ENCODE measurements around the gene BATF. TPM values are rescaled to one million over a fixed set of nuclear protein-coding genes. Genes with fewer than 3 reads are reported as not detected.

Gene BATF
- total RNA-seq, 1 donor from 2014 or later: not detected

DNA sequence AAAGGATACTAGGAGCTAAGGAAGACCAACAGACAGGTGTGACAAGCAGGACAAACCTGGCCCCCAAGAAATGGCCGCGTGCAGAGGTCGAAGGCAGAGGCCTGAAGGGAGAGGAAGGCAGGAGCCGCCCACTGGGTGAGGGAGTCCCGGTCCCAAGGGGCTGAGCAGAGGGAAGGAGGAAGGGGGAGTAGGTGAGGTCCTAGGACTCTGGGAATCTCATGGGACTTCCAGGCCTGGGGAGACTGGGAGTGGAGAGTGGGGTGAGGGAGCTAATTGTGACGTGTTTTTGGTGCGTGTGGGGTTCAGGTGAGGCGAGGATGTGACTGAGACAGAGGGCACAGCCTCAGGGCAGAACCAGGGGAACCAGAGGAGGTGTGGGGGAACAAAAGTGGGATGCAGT, 44.5 kb downstream of the BATF start:
- H3K27me3 Mint-ChIP-seq (ENCODE audit: low read depth): peaks cover 73% of the 10 kb centered on the region
- no peak for DNase-seq (ENCODE audit: low spot score)
- TF ChIP-seq, protein P1, sequence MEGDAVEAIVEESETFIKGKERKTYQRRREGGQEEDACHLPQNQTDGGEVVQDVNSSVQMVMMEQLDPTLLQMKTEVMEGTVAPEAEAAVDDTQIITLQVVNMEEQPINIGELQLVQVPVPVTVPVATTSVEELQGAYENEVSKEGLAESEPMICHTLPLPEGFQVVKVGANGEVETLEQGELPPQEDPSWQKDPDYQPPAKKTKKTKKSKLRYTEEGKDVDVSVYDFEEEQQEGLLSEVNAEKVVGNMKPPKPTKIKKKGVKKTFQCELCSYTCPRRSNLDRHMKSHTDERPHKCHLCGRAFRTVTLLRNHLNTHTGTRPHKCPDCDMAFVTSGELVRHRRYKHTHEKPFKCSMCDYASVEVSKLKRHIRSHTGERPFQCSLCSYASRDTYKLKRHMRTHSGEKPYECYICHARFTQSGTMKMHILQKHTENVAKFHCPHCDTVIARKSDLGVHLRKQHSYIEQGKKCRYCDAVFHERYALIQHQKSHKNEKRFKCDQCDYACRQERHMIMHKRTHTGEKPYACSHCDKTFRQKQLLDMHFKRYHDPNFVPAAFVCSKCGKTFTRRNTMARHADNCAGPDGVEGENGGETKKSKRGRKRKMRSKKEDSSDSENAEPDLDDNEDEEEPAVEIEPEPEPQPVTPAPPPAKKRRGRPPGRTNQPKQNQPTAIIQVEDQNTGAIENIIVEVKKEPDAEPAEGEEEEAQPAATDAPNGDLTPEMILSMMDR (IDR thresholded peaks at IDR 0.05): no peak
- no peak overlapping the region for H3K27ac Mint-ChIP-seq (ENCODE audit: unreplicated experiment)
- H3K9me3 Mint-ChIP-seq (ENCODE audit: low read depth): no peaks in the 10 kb centered on the region
- peaks cover 2% of the 10 kb centered on the region for H3K36me3 Mint-ChIP-seq (ENCODE audit: low read depth)
- no peaks in the 10 kb centered on the region for H3K4me1 Mint-ChIP-seq (ENCODE audit: low read depth)
- H3K4me3 Mint-ChIP-seq (ENCODE audit: unreplicated experiment): no peak overlapping the region

DNA sequence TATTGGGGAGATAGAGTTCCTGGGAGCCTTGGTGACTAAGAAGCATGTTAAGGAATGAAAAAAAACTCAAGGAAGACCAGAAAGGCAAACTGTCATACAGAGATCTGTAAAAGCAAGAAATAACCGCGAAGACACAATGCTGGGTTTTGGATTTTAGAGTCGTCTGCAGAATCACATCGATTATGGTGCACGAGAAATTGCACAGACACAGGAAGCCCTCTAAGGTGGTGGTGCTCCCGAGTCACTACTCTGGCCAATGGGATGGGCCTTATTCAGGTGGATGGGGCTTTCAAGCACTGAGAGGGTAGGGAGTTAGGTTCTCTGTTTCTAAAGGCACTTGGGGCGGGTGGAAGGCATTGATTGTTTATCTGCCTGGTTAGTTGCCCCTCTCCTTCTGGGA, 45.9 kb downstream of the BATF start:
- Mint-ChIP-seq H3K4me3 (ENCODE audit: unreplicated experiment) (no peak overlapping the region), H3K27ac (ENCODE audit: unreplicated experiment) (no peak overlapping the region), H3K9me3 (ENCODE audit: low read depth) (no peaks in the 10 kb centered on the region), H3K27me3 (ENCODE audit: low read depth) (peaks cover 72% of the 10 kb centered on the region), H3K36me3 (ENCODE audit: low read depth) (peaks cover 2% of the 10 kb centered on the region), H3K4me1 (ENCODE audit: low read depth) (no peaks in the 10 kb centered on the region)
- TF ChIP-seq, protein P1 (IDR thresholded peaks at IDR 0.05): no peak
- no peak for DNase-seq (ENCODE audit: low spot score)

DNA sequence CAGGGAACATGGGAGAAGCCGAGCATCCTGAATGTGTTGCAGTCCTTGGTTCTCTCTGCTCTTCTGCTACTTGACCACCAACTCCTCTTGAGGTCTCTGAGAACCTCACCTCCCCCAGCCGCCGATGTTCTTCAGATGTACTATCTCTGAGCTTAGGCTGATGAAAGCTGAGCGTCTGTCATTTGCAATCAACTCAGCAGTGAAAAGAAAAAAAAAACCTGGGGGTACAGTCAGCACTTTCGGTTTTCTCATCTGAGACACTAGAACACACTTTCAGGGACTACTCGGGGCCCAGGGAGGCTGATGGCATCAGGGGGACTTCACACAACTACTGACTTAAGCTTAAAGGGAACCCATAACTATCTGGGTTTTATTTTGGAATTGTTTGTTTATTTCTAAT, 46.5 kb downstream of the BATF start:
- Mint-ChIP-seq H3K4me1 (ENCODE audit: low read depth) (no peaks in the 10 kb centered on the region), H3K9me3 (ENCODE audit: low read depth) (no peaks in the 10 kb centered on the region), H3K4me3 (ENCODE audit: unreplicated experiment) (no peak overlapping the region), H3K27me3 (ENCODE audit: low read depth) (peaks cover 74% of the 10 kb centered on the region), H3K36me3 (ENCODE audit: low read depth) (peaks cover 2% of the 10 kb centered on the region), H3K27ac (ENCODE audit: unreplicated experiment) (no peak overlapping the region)
- no peak for DNase-seq (ENCODE audit: low spot score)
- TF ChIP-seq, protein P1 (IDR thresholded peaks at IDR 0.05): no peak

DNA sequence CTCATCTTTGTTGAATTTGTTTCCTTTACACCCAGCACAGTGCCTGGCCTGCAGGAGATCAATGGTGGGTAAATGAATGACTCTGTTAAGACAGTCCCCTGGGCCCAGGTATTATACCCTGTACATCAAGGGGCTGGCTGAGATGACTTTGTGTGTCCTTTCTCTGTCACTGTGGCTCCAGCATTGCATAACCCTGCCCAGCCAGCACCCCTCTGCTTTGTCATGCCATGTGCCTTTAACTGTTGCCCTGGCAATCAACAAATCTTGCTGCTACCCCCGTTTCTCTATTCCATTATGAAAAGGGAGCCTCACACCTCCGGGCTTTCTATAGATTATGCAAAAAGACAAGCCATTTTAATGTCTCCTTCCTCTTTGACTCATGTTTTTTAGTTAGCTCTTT, 48.5 kb downstream of the BATF start:
- peaks cover 2% of the 10 kb centered on the region for H3K36me3 Mint-ChIP-seq (ENCODE audit: low read depth)
- TF ChIP-seq, protein P1 (IDR thresholded peaks at IDR 0.05): no peak
- H3K9me3 Mint-ChIP-seq (ENCODE audit: low read depth): no peaks in the 10 kb centered on the region
- H3K27ac Mint-ChIP-seq (ENCODE audit: unreplicated experiment): no peak overlapping the region
- no peaks in the 10 kb centered on the region for H3K4me1 Mint-ChIP-seq (ENCODE audit: low read depth)
- no peak overlapping the region for H3K4me3 Mint-ChIP-seq (ENCODE audit: unreplicated experiment)
- H3K27me3 Mint-ChIP-seq (ENCODE audit: low read depth): peaks cover 76% of the 10 kb centered on the region
- DNase-seq (ENCODE audit: low spot score): no peak

DNA sequence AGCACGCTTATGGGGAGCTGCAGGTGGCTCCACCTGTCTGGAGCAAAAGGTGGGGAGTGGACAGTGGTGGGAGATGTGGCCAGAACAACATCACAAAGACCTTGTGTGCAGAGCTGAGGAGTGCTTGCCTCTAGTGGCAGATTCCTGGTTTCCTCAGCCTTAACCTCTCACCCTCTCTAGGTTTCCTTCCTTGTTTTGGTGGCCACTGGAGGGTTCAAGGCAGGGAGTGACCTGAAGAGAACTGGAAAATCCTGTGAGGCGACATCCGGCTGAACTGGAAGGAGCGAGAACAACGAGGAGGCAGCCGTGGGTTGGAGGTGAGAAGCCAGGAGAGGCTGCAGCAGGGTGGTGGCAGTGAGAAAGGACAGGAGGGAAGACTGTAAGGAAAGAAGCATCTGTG, 49.8 kb downstream of the BATF start:
- Mint-ChIP-seq H3K4me1 (ENCODE audit: low read depth) (no peaks in the 10 kb centered on the region), H3K27me3 (ENCODE audit: low read depth) (peaks cover 65% of the 10 kb centered on the region), H3K36me3 (ENCODE audit: low read depth) (peaks cover 2% of the 10 kb centered on the region), H3K4me3 (ENCODE audit: unreplicated experiment) (no peak overlapping the region), H3K9me3 (ENCODE audit: low read depth) (no peaks in the 10 kb centered on the region), H3K27ac (ENCODE audit: unreplicated experiment) (no peak overlapping the region)
- TF ChIP-seq, protein P1 (IDR thresholded peaks at IDR 0.05): no peak
- no peak for DNase-seq (ENCODE audit: low spot score)

Measured in chondrocyte (in vitro differentiated cells).